GM19397 (cell line): ENCODE measurements around the gene DNAH11.
"Not testable (repeated sequence)": the region's sequence is repeated elsewhere in the genome, so short reads cannot be mapped to it uniquely, and the experiment has no call there.

Experiments
- ATAC-seq: cut with Tn5 transposase; IDR thresholded peaks from one replicate; pipeline ENCODE4 v1.9.1; 2021; ENCODE audit warnings: mild to moderate bottlenecking, moderate library complexity; ENCODE audit not compliant: unreplicated experiment

The DNAH11 gene

GRCh38 chr7:21916176-21916575 is 373.3 kb downstream of the DNAH11 start:
- ATAC-seq: no peak

- ATAC-seq: no peak
These were observed 373.8 kb downstream of the DNAH11 start for GRCh38 chr7:21916629-21917028.

GRCh38 chr7:21918216-21918615 is 375.4 kb downstream of the DNAH11 start:
- ATAC-seq: no peak

- no peak for ATAC-seq
These were observed 378.1 kb downstream of the DNAH11 start for GRCh38 chr7:21920936-21921335.

GRCh38 chr7:21922605-21923004 is 379.8 kb downstream of the DNAH11 start:
- no peak for ATAC-seq

- no peak for ATAC-seq
These were observed 380.8 kb downstream of the DNAH11 start for GRCh38 chr7:21923658-21924057.

GRCh38 chr7:21926448-21926847 is 383.6 kb downstream of the DNAH11 start:
- no peak for ATAC-seq

- ATAC-seq: no peak
These were observed 384.9 kb downstream of the DNAH11 start for GRCh38 chr7:21927693-21928092.

GRCh38 chr7:21933293-21933692 is 390.5 kb downstream of the DNAH11 start:
- ATAC-seq: not testable (repeated sequence)

GRCh38 chr7:21934808-21935207 is 392.0 kb downstream of the DNAH11 start:
- no peak for ATAC-seq

GRCh38 chr7:21938463-21938862 is 395.6 kb downstream of the DNAH11 start:
- no peak for ATAC-seq

- ATAC-seq: peak; percentile 58
These were observed 396.5 kb downstream of the DNAH11 start for GRCh38 chr7:21939136-21939857.

GRCh38 chr7:21939858-21940372 is 397.1 kb downstream of the DNAH11 start:
- no peak for ATAC-seq

GRCh38 chr7:21941611-21942141 is 398.8 kb downstream of the DNAH11 start:
- peak; percentile 21 for ATAC-seq

- no peak for ATAC-seq
These were observed 400.1 kb downstream of the DNAH11 start for GRCh38 chr7:21942955-21943354.

GRCh38 chr7:21943436-21943835 is 400.6 kb downstream of the DNAH11 start:
- no peak for ATAC-seq

- ATAC-seq: no peak
These were observed 402.0 kb downstream of the DNAH11 start for GRCh38 chr7:21944616-21945453.

- ATAC-seq: peak; percentile 89
These were observed 402.8 kb downstream of the DNAH11 start, which contains the start of gene CDCA7L for GRCh38 chr7:21945454-21946221. Gene CDCA7L, minus strand, starts transcription at chr7:21945899. Its CDS starts 95 bp downstream, at chr7:21945804.

- no peak for ATAC-seq
These were observed 403.4 kb downstream of the DNAH11 start for GRCh38 chr7:21946222-21946709.

- ATAC-seq: no peak
These were observed 404.2 kb downstream of the DNAH11 start for GRCh38 chr7:21947056-21947455.

- ATAC-seq: no peak
These were observed 405.1 kb downstream of the DNAH11 start for GRCh38 chr7:21947946-21948345.
